HUES64 (cell line): ENCODE results near the gene ELOVL4.

ENCODE experiments used
- H3K27ac ChIP-seq: 2 replicates; pipeline ENCODE4 v1.7.0; 2013; ENCODE audit warnings: low read depth, low read length, inconsistent platforms
- H3K27me3 ChIP-seq: 2 replicates; pipeline ENCODE4 v1.6.1; 2013; ENCODE audit warnings: mild to moderate bottlenecking, low read length; ENCODE audit not compliant: insufficient read depth
- H3K36me3 ChIP-seq: 2 replicates; pipeline ENCODE4 v1.6.1; 2013; ENCODE audit warnings: mild to moderate bottlenecking, low read length; ENCODE audit not compliant: insufficient read depth
- H3K4me1 ChIP-seq: 2 replicates; pipeline ENCODE4 v1.6.1; 2013; ENCODE audit warnings: mild to moderate bottlenecking, low read length, moderate library complexity; ENCODE audit not compliant: insufficient read depth
- H3K4me3 ChIP-seq: 2 replicates; pipeline ENCODE4 v1.5.1; 2013; ENCODE audit warnings: mild to moderate bottlenecking, low read length, moderate library complexity
- H3K9ac ChIP-seq: 2 replicates; pipeline ENCODE4 v1.6.1; 2013; ENCODE audit warnings: mild to moderate bottlenecking, low read depth, low read length
- H3K9me3 ChIP-seq: 2 replicates; pipeline ENCODE4 v1.6.1; 2013; ENCODE audit warnings: low read depth, low read length; ENCODE audit not compliant: insufficient read depth
- WGBS: fragments of 150-250, 120-280 bp; methylation state at CpG from one replicate; pipeline ENCODE4 v1.1.7; 2013; ENCODE audit warnings: missing lambda C conversion rate; 5-methylcytosine and 5-hydroxymethylcytosine counted together

Gene ELOVL4

GRCh38 chr6:79954849-79955248 is 7.5 kb upstream of the ELOVL4 start:
- no peaks in the 10 kb centered on the region for H3K4me1 ChIP-seq
- H3K27ac ChIP-seq: no peak overlapping the region
- no peak overlapping the region for H3K9ac ChIP-seq
- H3K4me3 ChIP-seq: no peak overlapping the region
- H3K9me3 ChIP-seq: no peaks in the 10 kb centered on the region
- no peaks in the 10 kb centered on the region for H3K36me3 ChIP-seq
- no peaks in the 10 kb centered on the region for H3K27me3 ChIP-seq

DNA sequence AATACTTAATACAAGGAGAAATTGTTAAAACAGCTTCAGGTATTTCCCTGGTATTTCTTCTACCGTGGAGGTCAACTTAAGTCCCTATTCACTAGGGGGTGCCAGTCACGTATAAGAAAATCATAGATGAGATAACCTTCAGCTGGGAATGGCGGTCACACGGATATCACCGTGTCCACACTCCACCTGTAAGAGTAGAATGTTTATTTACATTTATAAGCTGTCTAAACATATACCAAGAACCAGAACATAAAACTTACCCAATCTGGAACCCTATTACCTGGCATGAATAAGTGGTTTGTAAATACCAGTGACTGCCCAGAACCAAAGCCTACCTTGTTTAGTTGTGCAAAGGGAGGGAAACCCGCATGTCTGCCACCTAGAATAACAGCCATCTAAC is 1.9 kb upstream of the ELOVL4 start:
- Histone ChIP-seq H3K4me1 (peaks cover 15% of the 10 kb centered on the region), H3K9me3 (no peaks in the 10 kb centered on the region), H3K27ac (no peak overlapping the region), H3K9ac (no peak overlapping the region), H3K4me3 (0 out of 2 replicates have a peak overlapping the region, but pooled peaks have one; percentile 20), H3K27me3 (peaks cover 11% of the 10 kb centered on the region), H3K36me3 (no peaks in the 10 kb centered on the region)
- WGBS: 32% methylated on average over 3 of the region's 6 CpGs

- Histone ChIP-seq H3K9me3 (no peaks in the 10 kb centered on the region), H3K27me3 (peaks cover 11% of the 10 kb centered on the region), H3K9ac (peak overlapping the region; percentile 63; the same call in 1 of the 2 replicates), H3K4me3 (peak overlapping the region; percentile 81), H3K27ac (no peak overlapping the region), H3K4me1 (peaks cover 40% of the 10 kb centered on the region), H3K36me3 (no peaks in the 10 kb centered on the region)
- WGBS: under 1% methylated on average over 33 of the region's 38 CpGs
These were observed 822 bp downstream of the ELOVL4 start for GRCh38 chr6:79946272-79947190.

GRCh38 chr6:79943133-79943532 is 4.2 kb downstream of the ELOVL4 start:
- Histone ChIP-seq H3K4me1 (peaks cover 59% of the 10 kb centered on the region), H3K4me3 (no peak overlapping the region), H3K27ac (no peak overlapping the region), H3K9ac (no peak overlapping the region), H3K27me3 (peaks cover 6% of the 10 kb centered on the region), H3K36me3 (no peaks in the 10 kb centered on the region), H3K9me3 (no peaks in the 10 kb centered on the region)
- 100% methylated on average over 1 of the region's 1 CpG for WGBS

GRCh38 chr6:79941489-79942151 is 5.7 kb downstream of the ELOVL4 start:
- H3K4me3 ChIP-seq: no peak overlapping the region; the same call in 1 of the 2 replicates
- no peak overlapping the region for H3K9ac ChIP-seq
- 66% methylated on average over 5 of the region's 5 CpGs for WGBS
- no peaks in the 10 kb centered on the region for H3K9me3 ChIP-seq
- no peaks in the 10 kb centered on the region for H3K36me3 ChIP-seq
- peaks cover 63% of the 10 kb centered on the region for H3K4me1 ChIP-seq
- no peak overlapping the region for H3K27ac ChIP-seq
- H3K27me3 ChIP-seq: no peaks in the 10 kb centered on the region

GRCh38 chr6:79928478-79928998 is 18.8 kb downstream of the ELOVL4 start:
- Histone ChIP-seq H3K36me3 (no peaks in the 10 kb centered on the region), H3K27ac (no peak overlapping the region), H3K4me1 (peaks cover 9% of the 10 kb centered on the region), H3K9me3 (no peaks in the 10 kb centered on the region), H3K9ac (no peak overlapping the region), H3K4me3 (no peak overlapping the region), H3K27me3 (no peaks in the 10 kb centered on the region)
- WGBS: 88% methylated on average over 1 of the region's 1 CpG

DNA sequence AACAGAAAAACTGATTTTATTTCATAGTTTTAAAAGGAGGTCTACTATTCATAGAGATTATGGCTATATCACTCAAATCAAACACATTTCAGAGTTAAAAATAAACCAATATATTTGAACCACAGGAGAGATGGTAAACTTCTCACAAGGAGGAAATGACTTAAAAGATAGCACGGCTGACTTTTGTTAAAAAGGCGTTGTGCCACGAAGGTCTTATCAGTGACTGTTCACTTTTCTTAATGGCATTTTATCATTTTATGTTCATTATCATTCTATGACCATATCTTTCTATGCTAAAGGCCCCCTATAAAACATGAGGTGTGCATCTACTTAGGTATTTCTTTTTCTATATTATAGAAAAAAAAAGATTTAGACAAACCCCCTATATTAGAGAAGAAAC is 19.6 kb downstream of the ELOVL4 start:
- no peaks in the 10 kb centered on the region for H3K27me3 ChIP-seq
- no peaks in the 10 kb centered on the region for H3K9me3 ChIP-seq
- H3K9ac ChIP-seq: no peak overlapping the region
- peaks cover 9% of the 10 kb centered on the region for H3K4me1 ChIP-seq
- 97% methylated on average over 3 of the region's 3 CpGs for WGBS
- no peak overlapping the region for H3K4me3 ChIP-seq
- H3K36me3 ChIP-seq: no peaks in the 10 kb centered on the region
- no peak overlapping the region for H3K27ac ChIP-seq

DNA sequence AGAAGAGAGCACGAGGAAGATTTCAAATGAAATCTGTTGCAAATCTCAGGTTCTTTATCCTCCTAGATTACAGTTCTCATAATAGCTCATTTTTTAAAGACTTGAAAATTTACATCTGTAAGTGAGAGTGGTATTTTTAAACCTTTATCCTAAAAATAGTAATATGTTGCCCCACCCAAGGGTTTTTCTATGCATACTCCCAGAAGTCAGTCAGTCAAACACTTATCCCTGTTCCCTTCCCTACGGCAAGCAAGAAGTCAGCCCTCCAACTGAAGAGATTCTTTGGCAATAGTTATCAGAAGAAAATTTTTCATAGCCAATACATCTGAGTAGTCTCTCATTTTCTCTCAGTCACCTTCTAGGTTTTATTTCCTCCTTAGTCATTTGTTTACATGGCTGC is 24.1 kb downstream of the ELOVL4 start:
- no peaks in the 10 kb centered on the region for H3K27me3 ChIP-seq
- H3K36me3 ChIP-seq: 0 out of 2 replicates have a peak, but pooled peaks cover 3% of the 10 kb centered on the region
- no peak overlapping the region for H3K4me3 ChIP-seq
- WGBS: 83% methylated on average over 1 of the region's 2 CpGs
- H3K9me3 ChIP-seq: no peaks in the 10 kb centered on the region
- no peak overlapping the region for H3K9ac ChIP-seq
- no peaks in the 10 kb centered on the region; the same call in 1 of the 2 replicates for H3K4me1 ChIP-seq
- H3K27ac ChIP-seq: no peak overlapping the region

DNA sequence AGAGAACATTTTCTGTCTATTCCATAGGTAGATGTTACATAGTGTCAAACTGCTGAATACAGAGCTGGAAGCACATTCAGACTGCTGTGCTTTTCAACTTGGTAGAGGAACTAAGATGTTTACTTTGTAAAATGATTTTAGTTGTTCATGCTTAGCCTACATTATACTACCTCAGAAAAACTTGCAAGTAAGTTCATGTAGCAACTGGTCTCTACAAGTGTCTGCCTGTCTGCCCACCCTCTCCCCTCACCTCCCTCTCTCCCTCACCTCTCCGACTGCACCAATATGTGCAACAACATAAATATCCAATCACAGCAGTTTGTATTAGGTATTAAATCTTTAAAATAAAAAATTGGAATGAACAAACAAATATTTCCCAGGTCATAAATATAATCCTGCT is 25.3 kb downstream of the ELOVL4 start:
- H3K4me1 ChIP-seq: no peaks in the 10 kb centered on the region; the same call in 1 of the 2 replicates
- no peaks in the 10 kb centered on the region for H3K9me3 ChIP-seq
- H3K27me3 ChIP-seq: no peaks in the 10 kb centered on the region
- H3K9ac ChIP-seq: no peak overlapping the region
- 83% methylated on average over 1 of the region's 1 CpG for WGBS
- H3K27ac ChIP-seq: no peak overlapping the region
- H3K4me3 ChIP-seq: no peak overlapping the region
- 0 out of 2 replicates have a peak, but pooled peaks cover 3% of the 10 kb centered on the region for H3K36me3 ChIP-seq

GRCh38 chr6:79913369-79913768 is 34.0 kb downstream of the ELOVL4 start:
- WGBS: 84% methylated on average over 2 of the region's 2 CpGs
- Histone ChIP-seq H3K27me3 (no peaks in the 10 kb centered on the region), H3K27ac (no peak overlapping the region), H3K4me1 (peaks cover 22% of the 10 kb centered on the region), H3K9ac (no peak overlapping the region), H3K36me3 (no peaks in the 10 kb centered on the region), H3K4me3 (no peak overlapping the region), H3K9me3 (no peaks in the 10 kb centered on the region)

DNA sequence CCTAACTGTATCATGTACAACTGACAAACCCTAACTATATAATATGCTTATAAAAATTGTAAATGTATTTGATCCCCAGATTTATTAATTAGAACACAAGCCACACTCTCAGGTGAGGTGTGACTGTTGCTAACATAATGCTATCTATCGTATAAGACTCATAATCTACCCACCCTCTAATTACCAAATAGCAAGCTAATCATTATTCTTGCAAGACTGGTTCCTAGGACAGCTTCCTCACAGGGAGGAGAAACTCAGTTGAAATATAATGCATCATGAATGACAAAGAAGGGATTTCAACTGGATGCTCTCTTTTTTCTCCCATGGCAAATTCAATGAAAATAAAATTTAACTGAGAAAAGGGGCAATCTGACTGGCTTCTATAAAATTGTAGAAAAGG is 35.4 kb downstream of the ELOVL4 start:
- H3K4me1 ChIP-seq: peaks cover 22% of the 10 kb centered on the region
- H3K36me3 ChIP-seq: no peaks in the 10 kb centered on the region
- no peak overlapping the region for H3K9ac ChIP-seq
- H3K4me3 ChIP-seq: no peak overlapping the region
- H3K27ac ChIP-seq: no peak overlapping the region
- no peaks in the 10 kb centered on the region for H3K9me3 ChIP-seq
- H3K27me3 ChIP-seq: no peaks in the 10 kb centered on the region
- 100% methylated on average over 1 of the region's 1 CpG for WGBS
